ENCODE data around the gene PPP2R2C.

Gene PPP2R2C

GRCh38 chr4:6472387-6473263 is at the start of gene PPP2R2C:
Gene PPP2R2C, minus strand, starts transcription at chr4:6472614. Its CDS starts 385 bp downstream, at chr4:6472229.
- no peak for DNase-seq (ENCODE audit: low read depth)

DNA sequence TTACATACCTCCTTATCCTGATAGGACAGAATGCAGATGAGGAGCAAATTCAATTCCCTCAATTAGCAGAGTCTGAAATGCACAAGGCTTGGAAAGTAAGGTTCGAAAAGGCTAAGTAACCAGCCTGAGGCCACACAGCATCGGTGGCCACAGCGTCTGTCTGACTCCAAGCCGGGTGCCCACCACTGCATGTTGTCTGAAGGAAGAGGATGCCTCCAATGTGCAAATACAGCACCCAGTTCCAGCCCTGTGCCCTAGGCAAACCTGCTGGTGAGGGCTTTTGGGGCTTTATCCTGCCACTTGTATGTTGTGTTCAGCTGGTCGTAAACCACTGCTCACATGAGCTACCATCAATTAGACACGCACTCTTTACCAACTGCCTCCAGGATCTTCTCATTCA is 48.6 kb upstream of the PPP2R2C start:
- no peak for DNase-seq (ENCODE audit: low read depth)

- no peak for DNase-seq (ENCODE audit: low read depth)
Measured at GRCh38 chr4:6520051-6520636, 47.7 kb upstream of the PPP2R2C start.

- DNase-seq (ENCODE audit: low read depth), result no peak
Measured at GRCh38 chr4:6517171-6517570, 44.8 kb upstream of the PPP2R2C start.

- no peak for DNase-seq (ENCODE audit: low read depth)
Measured at GRCh38 chr4:6516762-6517161, 44.3 kb upstream of the PPP2R2C start.

GRCh38 chr4:6516281-6516680 is 43.9 kb upstream of the PPP2R2C start:
- no peak for DNase-seq (ENCODE audit: low read depth)

GRCh38 chr4:6513678-6514077 is 41.3 kb upstream of the PPP2R2C start:
- DNase-seq (ENCODE audit: low read depth), result no peak

GRCh38 chr4:6509587-6509986 is 37.2 kb upstream of the PPP2R2C start:
- no peak for DNase-seq (ENCODE audit: low read depth)

GRCh38 chr4:6507345-6507744 is 34.9 kb upstream of the PPP2R2C start:
- DNase-seq (ENCODE audit: low read depth), result no peak

DNA sequence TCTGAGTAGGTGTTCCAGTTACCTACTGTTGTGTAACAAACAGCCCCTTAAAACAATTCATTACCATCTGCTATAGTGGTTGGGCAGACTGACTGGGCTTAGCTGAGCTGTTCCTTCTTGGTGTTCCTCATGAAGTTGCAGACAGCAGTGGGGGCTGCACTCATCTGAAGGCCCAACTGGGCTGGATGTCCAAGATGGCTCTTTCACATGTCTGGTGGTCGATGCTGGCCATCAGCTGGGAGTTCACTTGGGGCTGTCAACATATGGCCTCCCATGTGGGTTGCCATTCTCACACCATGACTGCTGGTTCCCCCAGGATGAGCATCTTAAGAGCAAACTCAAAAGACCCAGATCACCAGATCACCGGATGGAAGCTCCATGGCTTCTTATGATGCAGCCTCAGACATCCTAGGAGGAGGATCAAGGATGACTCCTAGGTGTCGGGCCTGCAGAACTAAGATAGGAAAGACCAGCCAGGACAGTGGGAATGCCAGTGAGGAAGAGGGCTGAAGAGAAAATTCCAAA is 34.3 kb upstream of the PPP2R2C start:
- no peak for DNase-seq (ENCODE audit: low read depth)

- no peak for DNase-seq (ENCODE audit: low read depth)
Measured at GRCh38 chr4:6504900-6505496, 32.6 kb upstream of the PPP2R2C start.

DNA sequence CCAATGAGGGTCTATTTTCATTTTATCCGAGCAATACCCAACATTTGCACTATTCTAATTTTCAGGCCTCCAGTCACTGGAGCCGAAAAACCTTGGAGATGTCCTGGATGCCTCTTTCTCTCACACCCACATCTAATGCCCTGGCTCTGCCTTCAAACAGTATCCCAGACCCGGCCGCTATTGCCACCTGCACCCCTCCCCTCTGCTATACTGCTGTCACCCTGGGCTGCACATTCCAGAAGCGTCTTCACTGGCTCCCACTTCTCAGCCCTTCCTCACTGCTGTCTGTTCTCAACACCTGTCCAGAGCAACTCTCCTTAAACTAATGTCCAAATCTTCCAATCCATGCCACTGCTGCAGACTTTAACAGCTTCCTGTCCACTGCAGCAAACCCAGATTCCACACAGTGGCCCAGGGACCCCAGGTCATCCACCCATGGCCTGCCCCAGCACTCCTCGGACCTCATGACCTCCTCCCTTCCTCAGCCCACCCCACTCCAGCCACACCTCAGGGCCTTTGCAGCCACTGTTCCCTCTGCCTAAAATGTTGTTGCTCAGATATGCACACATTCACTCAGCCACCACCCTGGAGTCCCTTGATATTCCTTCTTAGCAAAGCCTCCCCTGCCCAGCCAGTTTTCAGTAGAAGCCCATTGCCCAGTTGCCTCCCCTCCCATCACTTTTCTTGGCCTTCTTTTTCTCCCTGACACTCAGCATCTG is 30.5 kb upstream of the PPP2R2C start:
- DNase-seq (ENCODE audit: low read depth), result no peak

DNA sequence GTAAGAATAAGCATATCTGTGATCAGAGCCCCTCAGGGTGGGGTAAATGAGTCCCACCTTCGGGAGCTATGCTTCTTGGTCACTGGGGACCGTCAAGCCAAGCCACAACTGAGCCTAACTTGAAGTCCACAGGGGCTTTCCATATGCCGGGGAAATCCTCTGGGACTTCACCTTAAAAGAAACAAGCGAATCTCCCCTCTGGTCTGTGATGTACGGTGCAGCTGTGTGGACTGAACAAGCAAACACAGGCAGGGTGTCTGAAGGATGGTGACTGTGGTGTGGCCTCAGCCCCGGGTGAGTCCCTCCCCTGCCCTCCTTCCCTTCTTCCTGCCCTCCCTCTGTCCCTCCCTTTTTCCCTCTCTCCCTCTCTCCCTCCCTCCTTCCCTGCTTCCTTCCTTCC is 29.7 kb upstream of the PPP2R2C start:
- DNase-seq (ENCODE audit: low read depth), result no peak

DNA sequence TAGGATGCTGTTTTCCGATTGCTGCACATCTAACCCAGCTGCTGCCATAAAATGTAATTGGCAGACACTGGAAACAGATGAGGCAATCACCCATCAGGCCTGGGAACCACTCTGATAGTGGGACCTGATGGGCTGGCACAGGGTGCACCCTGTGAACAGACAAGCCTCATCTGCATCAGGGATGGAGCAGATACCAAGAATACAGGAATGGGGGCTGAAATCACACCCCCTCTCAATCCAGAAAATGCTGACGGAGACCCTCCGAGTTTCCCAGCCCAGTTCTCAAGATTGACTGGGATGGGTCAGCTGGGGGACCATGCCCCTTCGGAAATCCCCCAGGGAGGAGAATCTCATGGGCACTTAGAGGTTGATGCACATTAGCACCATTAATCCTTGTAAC is 28.8 kb upstream of the PPP2R2C start:
- no peak for DNase-seq (ENCODE audit: low read depth)

DNA sequence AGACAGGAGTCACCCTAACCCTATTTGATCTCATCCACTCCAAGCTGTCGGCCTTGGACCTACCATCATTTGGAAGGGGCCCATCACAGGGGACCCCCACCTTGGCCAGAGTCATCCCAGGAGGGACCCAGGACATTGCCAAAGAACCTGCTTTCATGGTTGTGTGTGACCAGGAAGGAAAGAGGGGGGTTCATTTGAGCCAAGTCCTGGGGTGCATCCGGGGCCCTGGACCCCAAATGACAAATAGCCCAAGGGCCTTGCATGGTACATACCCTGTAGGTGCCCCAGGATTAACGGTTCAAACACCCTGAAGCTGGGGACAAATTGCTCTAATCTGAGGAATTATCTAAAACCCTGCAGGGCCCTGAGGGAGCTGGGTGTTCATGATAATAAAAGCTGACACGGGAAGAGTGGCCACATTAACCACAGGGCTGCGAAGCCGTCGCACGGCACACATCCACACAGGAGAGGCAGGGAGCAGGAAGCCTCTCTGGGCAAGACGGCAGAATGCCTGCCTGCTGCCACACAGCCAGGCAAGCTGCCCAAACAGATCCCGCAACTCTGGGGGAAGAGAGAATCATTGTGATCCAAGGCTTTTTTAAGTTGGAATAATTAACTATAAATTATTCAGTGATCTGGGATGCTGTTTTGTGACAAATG is 28.2 kb upstream of the PPP2R2C start:
- DNase-seq (ENCODE audit: low read depth), result no peak

GRCh38 chr4:6499238-6499600 is 26.8 kb upstream of the PPP2R2C start:
- no peak for DNase-seq (ENCODE audit: low read depth)

DNA sequence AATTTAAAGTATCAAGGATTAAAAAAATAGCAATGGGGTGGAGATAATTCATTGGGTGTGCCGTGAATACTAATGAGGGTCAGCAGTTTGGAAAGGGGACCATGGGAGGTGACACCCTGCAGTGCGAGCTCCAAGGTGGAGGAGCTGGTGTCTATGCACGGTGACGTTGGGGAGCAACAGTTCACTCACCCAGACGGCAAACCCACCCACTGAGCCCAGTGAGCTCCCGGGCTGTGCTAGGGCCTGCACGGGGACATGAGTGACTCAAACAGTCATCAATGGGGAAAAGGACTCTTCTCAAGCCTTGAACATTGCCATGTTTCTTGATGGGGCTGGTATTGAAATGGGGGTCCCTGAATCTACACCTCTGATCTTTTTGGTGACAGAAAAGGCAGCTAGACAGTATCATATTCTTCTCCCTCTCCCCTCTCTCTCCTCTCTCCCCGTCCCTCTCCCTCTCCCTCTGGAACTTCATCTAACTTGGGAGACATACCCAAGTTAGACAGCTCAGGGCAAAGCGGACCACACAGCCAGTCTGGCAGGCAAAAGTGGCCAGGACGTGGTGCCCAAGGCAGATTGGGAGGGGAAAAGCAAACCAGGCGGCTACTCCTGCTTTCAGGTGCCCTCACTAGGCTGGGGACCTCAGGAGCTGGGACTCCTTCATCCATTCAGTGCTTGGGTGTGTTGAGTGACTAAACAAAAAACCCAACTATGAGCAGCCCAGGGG is 26.3 kb upstream of the PPP2R2C start:
- DNase-seq (ENCODE audit: low read depth), result no peak

- DNase-seq (ENCODE audit: low read depth), result no peak
Measured at GRCh38 chr4:6497796-6498195, 25.4 kb upstream of the PPP2R2C start.

- DNase-seq (ENCODE audit: low read depth), result no peak
Measured at GRCh38 chr4:6495736-6496135, 23.3 kb upstream of the PPP2R2C start.

GRCh38 chr4:6495296-6495590 is 22.8 kb upstream of the PPP2R2C start:
- no peak for DNase-seq (ENCODE audit: low read depth)

Measured in activated T-cell treated with anti-CD3 and anti-CD28 coated beads for 24 hours (primary cell).